Sigmoid colon (tissue), 4 donors: ENCODE results near the gene LST1.

ENCODE experiments used
- EP300 ChIP-seq, 4 donors: sonication (generic); formaldehyde crosslinking; IDR thresholded peaks; one replicate each; pipeline ENCODE4 v1.6.1; 2017; ENCODE audit warnings: antibody characterized with exemption in 4 of 4
- POLR2A ChIP-seq, 2 donors: fragments of 450-650 bp; IDR thresholded peaks; one replicate each; pipeline ENCODE4 v1.6.1; 2016; ENCODE audit warnings: antibody characterized with exemption in 2 of 2, mild to moderate bottlenecking in 2 of 2, moderate library complexity in 2 of 2
- POLR2AphosphoS5 ChIP-seq, 4 donors: sonication (generic); formaldehyde crosslinking; IDR thresholded peaks; one replicate each; pipeline ENCODE4 v1.6.1; 2017; ENCODE audit warnings: antibody characterized with exemption in 4 of 4
- TF ChIP-seq, protein P1 (sequence below), 4 experiments: fragments of 450-650 bp in 3 of 4; fragments of 200-600 bp in 1 of 4; IDR thresholded peaks; one replicate each; pipeline ENCODE4 v1.5.1; 2016 to 2019; ENCODE audit warnings: antibody characterized with exemption in 4 of 4, mild to moderate bottlenecking in 3 of 4, moderate library complexity in 2 of 4

DNA sequence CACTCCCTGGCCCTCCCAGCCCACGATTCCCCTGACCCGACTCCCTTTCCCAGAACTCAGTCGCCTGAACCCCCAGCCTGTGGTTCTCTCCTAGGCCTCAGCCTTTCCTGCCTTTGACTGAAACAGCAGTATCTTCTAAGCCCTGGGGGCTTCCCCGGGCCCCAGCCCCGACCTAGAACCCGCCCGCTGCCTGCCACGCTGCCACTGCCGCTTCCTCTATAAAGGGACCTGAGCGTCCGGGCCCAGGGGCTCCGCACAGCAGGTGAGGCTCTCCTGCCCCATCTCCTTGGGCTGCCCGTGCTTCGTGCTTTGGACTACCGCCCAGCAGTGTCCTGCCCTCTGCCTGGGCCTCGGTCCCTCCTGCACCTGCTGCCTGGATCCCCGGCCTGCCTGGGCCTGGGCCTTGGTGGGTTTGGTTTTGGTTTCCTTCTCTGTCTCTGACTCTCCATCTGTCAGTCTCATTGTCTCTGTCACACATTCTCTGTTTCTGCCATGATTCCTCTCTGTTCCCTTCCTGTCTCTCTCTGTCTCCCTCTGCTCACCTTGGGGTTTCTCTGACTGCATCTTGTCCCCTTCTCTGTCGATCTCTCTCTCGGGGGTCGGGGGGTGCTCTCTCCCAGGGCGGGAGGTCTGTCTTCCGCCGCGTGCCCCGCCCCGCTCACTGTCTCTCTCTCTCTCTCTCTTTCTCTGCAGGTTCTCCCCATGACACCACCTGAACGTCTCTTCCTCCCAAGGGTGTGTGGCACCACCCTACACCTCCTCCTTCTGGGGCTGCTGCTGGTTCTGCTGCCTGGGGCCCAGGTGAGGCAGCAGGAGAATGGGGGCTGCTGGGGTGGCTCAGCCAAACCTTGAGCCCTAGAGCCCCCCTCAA, 13.8 kb upstream of the LST1 start, which contains the start of gene LTA:
- no peak for TF ChIP-seq POLR2A (IDR thresholded peaks at IDR 0.05)
- TF ChIP-seq, protein P1, sequence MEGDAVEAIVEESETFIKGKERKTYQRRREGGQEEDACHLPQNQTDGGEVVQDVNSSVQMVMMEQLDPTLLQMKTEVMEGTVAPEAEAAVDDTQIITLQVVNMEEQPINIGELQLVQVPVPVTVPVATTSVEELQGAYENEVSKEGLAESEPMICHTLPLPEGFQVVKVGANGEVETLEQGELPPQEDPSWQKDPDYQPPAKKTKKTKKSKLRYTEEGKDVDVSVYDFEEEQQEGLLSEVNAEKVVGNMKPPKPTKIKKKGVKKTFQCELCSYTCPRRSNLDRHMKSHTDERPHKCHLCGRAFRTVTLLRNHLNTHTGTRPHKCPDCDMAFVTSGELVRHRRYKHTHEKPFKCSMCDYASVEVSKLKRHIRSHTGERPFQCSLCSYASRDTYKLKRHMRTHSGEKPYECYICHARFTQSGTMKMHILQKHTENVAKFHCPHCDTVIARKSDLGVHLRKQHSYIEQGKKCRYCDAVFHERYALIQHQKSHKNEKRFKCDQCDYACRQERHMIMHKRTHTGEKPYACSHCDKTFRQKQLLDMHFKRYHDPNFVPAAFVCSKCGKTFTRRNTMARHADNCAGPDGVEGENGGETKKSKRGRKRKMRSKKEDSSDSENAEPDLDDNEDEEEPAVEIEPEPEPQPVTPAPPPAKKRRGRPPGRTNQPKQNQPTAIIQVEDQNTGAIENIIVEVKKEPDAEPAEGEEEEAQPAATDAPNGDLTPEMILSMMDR (IDR thresholded peaks at IDR 0.05) = no peak
- no peak for TF ChIP-seq POLR2AphosphoS5 (IDR thresholded peaks at IDR 0.05)
- TF ChIP-seq EP300 (IDR thresholded peaks at IDR 0.05) = no peak
